H9 (cell line): ENCODE data around the gene KLHDC8A. TPM values are rescaled to one million over a fixed set of nuclear protein-coding genes. Genes with fewer than 3 reads are reported as not detected.

Experiments
- DNase-seq: peaks from one replicate; pipeline ENCODE4 v3.0.0-alpha.2; 2017
- H2AFZ ChIP-seq: one replicate; pipeline ENCODE4 v1.6.1; 2013; ENCODE audit warnings: mild to moderate bottlenecking, low read length, control low read depth, moderate library complexity
- H2AK5ac ChIP-seq: 2 replicates; pipeline ENCODE4 v1.6.1; 2013; ENCODE audit warnings: low read length, control low read depth, mixed read lengths; ENCODE audit not compliant: insufficient read length
- H2BK120ac ChIP-seq: one replicate; pipeline ENCODE4 v1.6.1; 2013; ENCODE audit warnings: low read depth, mild to moderate bottlenecking, low read length, control low read depth, inconsistent platforms; ENCODE audit not compliant: poor library complexity, severe bottlenecking
- H2BK12ac ChIP-seq: 2 replicates; pipeline ENCODE4 v1.6.1; 2013; ENCODE audit warnings: low read length, control low read depth, mixed read lengths, low read depth; ENCODE audit not compliant: insufficient read length
- H2BK15ac ChIP-seq: 2 replicates; pipeline ENCODE4 v1.6.1; 2013; ENCODE audit warnings: low read depth, low read length, control low read depth
- H2BK20ac ChIP-seq: one replicate; pipeline ENCODE4 v1.6.1; 2013; ENCODE audit warnings: low read depth, mild to moderate bottlenecking, low read length, control low read depth, inconsistent platforms; ENCODE audit not compliant: poor library complexity, severe bottlenecking
- H2BK5ac ChIP-seq: 2 replicates; pipeline ENCODE4 v1.6.1; 2013; ENCODE audit warnings: low read length, control low read depth, mixed read lengths; ENCODE audit not compliant: insufficient read length
- H3K14ac ChIP-seq: 2 replicates; pipeline ENCODE4 v1.6.1; 2013; ENCODE audit warnings: low read length, control low read depth; ENCODE audit not compliant: insufficient read depth
- H3K18ac ChIP-seq: 2 replicates; pipeline ENCODE4 v1.6.1; 2013; ENCODE audit warnings: low read depth, mild to moderate bottlenecking, mixed read lengths, low read length, control low read depth; ENCODE audit not compliant: insufficient read length
- H3K23ac ChIP-seq: 2 replicates; pipeline ENCODE4 v1.6.1; 2013; ENCODE audit warnings: low read length, control low read depth, mixed read lengths, low read depth; ENCODE audit not compliant: insufficient read length
- H3K23me2 ChIP-seq: 2 replicates; pipeline ENCODE4 v1.6.1; 2013; ENCODE audit warnings: low read depth, mild to moderate bottlenecking, mixed read lengths, low read length, control low read depth; ENCODE audit not compliant: insufficient read length, poor library complexity, severe bottlenecking
- H3K27ac ChIP-seq: 2 replicates; pipeline ENCODE4 v1.5.1; 2013; ENCODE audit warnings: low read length, control low read depth, mixed read lengths, low read depth; ENCODE audit not compliant: insufficient read length
- H3K27me3 ChIP-seq: 2 replicates; pipeline ENCODE4 v1.6.1; 2013; ENCODE audit warnings: low read length, control low read depth, inconsistent platforms; ENCODE audit not compliant: insufficient read depth
- H3K4ac ChIP-seq: 2 replicates; pipeline ENCODE4 v1.6.1; 2013; ENCODE audit warnings: low read depth, mild to moderate bottlenecking, control low read depth, inconsistent platforms, low read length, moderate library complexity
- H3K4me1 ChIP-seq: 2 replicates; pipeline ENCODE4 v1.6.1; 2013; ENCODE audit warnings: low read length, control low read depth, inconsistent platforms; ENCODE audit not compliant: insufficient read depth
- H3K4me2 ChIP-seq: 2 replicates; pipeline ENCODE4 v1.6.1; 2013; ENCODE audit warnings: low read length, control low read depth, mixed read lengths; ENCODE audit not compliant: insufficient read length, insufficient read depth
- H3K56ac ChIP-seq: 2 replicates; pipeline ENCODE4 v1.6.1; 2013; ENCODE audit warnings: low read depth, mild to moderate bottlenecking, mixed read lengths, low read length, control low read depth; ENCODE audit not compliant: insufficient read length
- H3K79me1 ChIP-seq: 2 replicates; pipeline ENCODE4 v1.6.1; 2013; ENCODE audit warnings: low read depth, mild to moderate bottlenecking, moderate library complexity, low read length, control low read depth, inconsistent platforms; ENCODE audit not compliant: insufficient read depth, poor library complexity, severe bottlenecking
- H3K79me2 ChIP-seq: 2 replicates; pipeline ENCODE4 v1.6.1; 2013; ENCODE audit warnings: low read length, control low read depth, inconsistent platforms; ENCODE audit not compliant: insufficient read depth
- H3K9ac ChIP-seq: 2 replicates; pipeline ENCODE4 v1.6.1; 2013; ENCODE audit warnings: low read length, control low read depth, mixed read lengths; ENCODE audit not compliant: insufficient read length; ENCODE audit errors: extremely low read depth
- H3K9me3 ChIP-seq: one replicate; pipeline ENCODE4 v1.6.1; 2013; ENCODE audit warnings: low read depth, low read length, inconsistent platforms; ENCODE audit not compliant: control insufficient read depth
- H3T11ph ChIP-seq: one replicate; pipeline ENCODE4 v1.6.1; 2013; ENCODE audit warnings: mild to moderate bottlenecking, low read length, control low read depth, inconsistent platforms
- H4K20me1 ChIP-seq: one replicate; pipeline ENCODE4 v1.6.1; 2013; ENCODE audit not compliant: control insufficient read depth, insufficient read length, insufficient read depth
- H4K5ac ChIP-seq: 2 replicates; pipeline ENCODE4 v1.6.1; 2013; ENCODE audit warnings: low read depth, mild to moderate bottlenecking, mixed read lengths, low read length, control low read depth; ENCODE audit not compliant: insufficient read length
- H4K8ac ChIP-seq: replicated peaks from 2 replicates; pipeline ENCODE4 v1.6.1; 2013; ENCODE audit warnings: low read length, control low read depth, mixed read lengths, low read depth; ENCODE audit not compliant: insufficient read length
- H4K91ac ChIP-seq: 2 replicates; pipeline ENCODE4 v1.6.1; 2013; ENCODE audit warnings: low read depth, mild to moderate bottlenecking, moderate library complexity, mixed read lengths, low read length, control low read depth; ENCODE audit not compliant: insufficient read length
- H3K27ac Mint-ChIP-seq, 3 experiments: 2 replicates in 2 of 3; 3 replicates in 1 of 3; pipeline ENCODE4 v1.8.0; 2020 to 2021; ENCODE audit warnings: mixed read lengths in 3 of 3, mild to moderate bottlenecking in 1 of 3, moderate library complexity in 1 of 3
- H3K27me3 Mint-ChIP-seq: 2 replicates; pipeline ENCODE4 v1.8.0; 2021; ENCODE audit warnings: low read depth, mild to moderate bottlenecking, moderate library complexity, mixed read lengths
- H3K36me3 Mint-ChIP-seq, 3 experiments: 2 replicates in 2 of 3; 3 replicates in 1 of 3; pipeline ENCODE4 v1.8.0; 2020 to 2021; ENCODE audit warnings: low read depth in 3 of 3, mixed read lengths in 3 of 3; ENCODE audit not compliant: insufficient read depth in 1 of 3
- H3K4me1 Mint-ChIP-seq, 2 experiments: 2 replicates each; pipeline ENCODE4 v1.8.0; 2020; ENCODE audit warnings: mixed read lengths in 2 of 2
- H3K4me3 Mint-ChIP-seq, 2 experiments: 2 replicates in 1 of 2; 3 replicates in 1 of 2; pipeline ENCODE4 v1.8.0; 2020 to 2021; ENCODE audit warnings: mild to moderate bottlenecking in 2 of 2, mixed read lengths in 2 of 2, moderate library complexity in 1 of 2
- H3K9me3 Mint-ChIP-seq, 2 experiments: 2 replicates in 1 of 2; 3 replicates in 1 of 2; pipeline ENCODE4 v1.8.0; 2020; ENCODE audit warnings: mild to moderate bottlenecking in 2 of 2, mixed read lengths in 2 of 2, moderate library complexity in 1 of 2
- WGBS: extraction: QIAGEN DNeasy Blood & Tissue Kit; methylation state at CpG from one replicate; pipeline ENCODE4 v1.1.7; 2013; ENCODE audit warnings: missing lambda C conversion rate, low lambda C conversion rate, mixed read lengths; ENCODE audit not compliant: insufficient read length; ENCODE audit errors: extremely low coverage; 5-methylcytosine and 5-hydroxymethylcytosine counted together
- total RNA-seq: library from RNA; stranded (reverse); gene quantifications from 2 replicates; pipeline ENCODE4 v1.2.1, GENCODE V29; 2021
- TF ChIP-seq, protein P1 (sequence below): fragments of 200-600 bp; sonication (generic); conservative IDR thresholded peaks from 3 replicates; pipeline ENCODE4 v1.8.0; 2021; ENCODE audit warnings: antibody characterized with exemption, mild to moderate bottlenecking

Gene KLHDC8A
- total RNA-seq, 1 experiment from 2014 or later: 0.96 TPM

DNA sequence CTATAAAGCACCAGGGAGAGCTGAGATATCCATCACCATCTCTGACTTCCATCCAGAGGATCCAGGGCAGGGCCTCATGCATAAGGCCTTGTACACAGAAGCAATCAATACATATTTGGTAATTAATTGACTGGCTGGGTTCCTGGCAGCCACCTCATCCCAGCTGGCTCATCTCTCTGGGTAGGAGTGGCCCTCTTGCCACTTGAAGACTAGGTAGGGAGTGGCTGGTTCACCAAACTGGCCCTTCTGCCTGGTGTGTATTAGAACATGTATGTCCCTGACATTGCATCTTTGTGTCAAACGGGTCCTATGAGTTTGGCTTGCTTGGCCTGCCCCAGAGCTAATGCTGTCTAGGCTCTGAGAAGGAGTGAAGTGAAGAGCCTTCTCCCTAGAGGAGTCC lies 47.0 kb downstream of the KLHDC8A start:
- no peak overlapping the region for H4K91ac ChIP-seq
- no peak overlapping the region for H2BK12ac ChIP-seq
- DNase-seq: no peak
- no peak overlapping the region; a peak in 2 of 7 replicates for H3K27ac Mint-ChIP-seq
- no peaks in the 10 kb centered on the region for H3K27me3 ChIP-seq
- H3K23ac ChIP-seq: no peak overlapping the region
- H2BK120ac ChIP-seq: no peak overlapping the region
- peaks cover 34 to 35% of the 10 kb centered on the region in 2 experiments for H3K4me1 Mint-ChIP-seq
- H3K18ac ChIP-seq: no peak overlapping the region
- H3K9ac ChIP-seq: no peak overlapping the region
- no peaks in the 10 kb centered on the region for H3K23me2 ChIP-seq
- no peak overlapping the region for H2BK15ac ChIP-seq
- H3K27ac ChIP-seq: no peak overlapping the region
- peaks cover 2% of the 10 kb centered on the region; the same call in 1 of the 2 replicates for H3K27me3 Mint-ChIP-seq
- peaks cover 47 to 79% (median 77%) of the 10 kb centered on the region in 3 experiments for H3K36me3 Mint-ChIP-seq
- peaks cover 14% of the 10 kb centered on the region for H3K79me1 ChIP-seq
- H3K4ac ChIP-seq: no peak overlapping the region
- H3K9me3 ChIP-seq: no peaks in the 10 kb centered on the region
- no peaks in the 10 kb centered on the region for H4K20me1 ChIP-seq
- H2AK5ac ChIP-seq: no peak overlapping the region
- no CpG with 5 or more reads among the region's 1 CpG for WGBS
- no peak overlapping the region for H2BK5ac ChIP-seq
- H4K5ac ChIP-seq: no peak overlapping the region
- TF ChIP-seq, protein P1, sequence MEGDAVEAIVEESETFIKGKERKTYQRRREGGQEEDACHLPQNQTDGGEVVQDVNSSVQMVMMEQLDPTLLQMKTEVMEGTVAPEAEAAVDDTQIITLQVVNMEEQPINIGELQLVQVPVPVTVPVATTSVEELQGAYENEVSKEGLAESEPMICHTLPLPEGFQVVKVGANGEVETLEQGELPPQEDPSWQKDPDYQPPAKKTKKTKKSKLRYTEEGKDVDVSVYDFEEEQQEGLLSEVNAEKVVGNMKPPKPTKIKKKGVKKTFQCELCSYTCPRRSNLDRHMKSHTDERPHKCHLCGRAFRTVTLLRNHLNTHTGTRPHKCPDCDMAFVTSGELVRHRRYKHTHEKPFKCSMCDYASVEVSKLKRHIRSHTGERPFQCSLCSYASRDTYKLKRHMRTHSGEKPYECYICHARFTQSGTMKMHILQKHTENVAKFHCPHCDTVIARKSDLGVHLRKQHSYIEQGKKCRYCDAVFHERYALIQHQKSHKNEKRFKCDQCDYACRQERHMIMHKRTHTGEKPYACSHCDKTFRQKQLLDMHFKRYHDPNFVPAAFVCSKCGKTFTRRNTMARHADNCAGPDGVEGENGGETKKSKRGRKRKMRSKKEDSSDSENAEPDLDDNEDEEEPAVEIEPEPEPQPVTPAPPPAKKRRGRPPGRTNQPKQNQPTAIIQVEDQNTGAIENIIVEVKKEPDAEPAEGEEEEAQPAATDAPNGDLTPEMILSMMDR: no peak
- no peak overlapping the region for H2BK20ac ChIP-seq
- no peak overlapping the region for H3K56ac ChIP-seq
- no peaks in the 10 kb centered on the region for H3K4me1 ChIP-seq
- H3K4me2 ChIP-seq: no peak overlapping the region
- H2AFZ ChIP-seq: no peak overlapping the region
- no peak overlapping the region for H3K14ac ChIP-seq
- H3T11ph ChIP-seq: no peak overlapping the region
- H3K4me3 Mint-ChIP-seq: no peak overlapping the region
- H3K9me3 Mint-ChIP-seq: no peaks in the 10 kb centered on the region
- H4K8ac ChIP-seq: no peak overlapping the region
- H3K79me2 ChIP-seq: peaks cover 10% of the 10 kb centered on the region; the same call in 1 of the 2 replicates
